Measurements from ENCODE around the gene PC.
A peak's percentile ranks its signal among the peaks of the same experiment; 100 is the strongest.

PC gene

DNA sequence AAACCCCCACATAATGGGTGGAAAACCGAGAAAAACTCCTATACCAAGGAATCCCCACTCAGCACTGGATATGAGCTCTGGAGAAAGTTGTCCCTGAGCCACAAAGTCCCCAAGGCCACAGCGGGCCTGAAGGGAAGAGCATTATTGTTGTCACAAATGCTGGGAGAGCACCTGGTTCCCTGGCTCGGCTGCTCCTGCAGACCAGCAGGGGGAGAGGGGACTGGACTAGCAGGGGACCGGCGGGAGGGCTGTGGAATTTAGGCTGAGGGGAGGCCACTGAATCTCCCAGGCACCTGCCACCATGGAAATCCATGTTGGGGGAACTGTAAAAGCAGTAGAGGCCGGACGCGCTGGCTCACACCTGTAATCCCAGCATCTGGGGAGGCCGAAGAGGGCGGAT is 7.0 kb downstream of the PC start:
- DNase-seq = no peak

- DNase-seq = peak; percentile 87 to 92
Measured at GRCh38 chr11:66950112-66950535, 8.1 kb downstream of the PC start.

GRCh38 chr11:66938582-66939135 is 19.5 kb downstream of the PC start:
- no peak for DNase-seq

GRCh38 chr11:66937193-66937733 is 20.9 kb downstream of the PC start:
- no peak for DNase-seq

GRCh38 chr11:66936311-66936711 is 21.9 kb downstream of the PC start:
- no peak for DNase-seq

GRCh38 chr11:66934950-66935779 is 23.0 kb downstream of the PC start:
- no peak for DNase-seq

DNA sequence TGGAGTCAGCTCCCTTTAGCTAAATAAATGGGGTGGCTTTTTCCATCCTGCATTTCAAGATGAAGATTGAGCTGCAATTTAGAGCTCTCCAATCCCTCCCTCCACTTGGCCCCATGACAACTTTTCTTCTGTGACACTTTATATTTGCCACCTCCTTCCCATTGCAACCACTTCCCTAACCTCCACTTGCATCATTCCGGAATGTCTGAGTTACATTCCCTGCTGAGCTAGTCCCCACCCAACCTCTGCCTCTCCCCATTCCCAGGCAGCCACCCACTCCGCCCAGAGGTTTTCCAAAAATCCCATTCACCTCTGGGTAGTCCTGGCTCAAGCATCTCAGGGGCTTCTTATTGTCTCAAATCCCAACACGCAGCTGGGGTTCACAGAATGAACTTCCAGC is 24.7 kb downstream of the PC start:
- DNase-seq = no peak

GRCh38 chr11:66932543-66932942 is 25.6 kb downstream of the PC start:
- DNase-seq = no peak

DNA sequence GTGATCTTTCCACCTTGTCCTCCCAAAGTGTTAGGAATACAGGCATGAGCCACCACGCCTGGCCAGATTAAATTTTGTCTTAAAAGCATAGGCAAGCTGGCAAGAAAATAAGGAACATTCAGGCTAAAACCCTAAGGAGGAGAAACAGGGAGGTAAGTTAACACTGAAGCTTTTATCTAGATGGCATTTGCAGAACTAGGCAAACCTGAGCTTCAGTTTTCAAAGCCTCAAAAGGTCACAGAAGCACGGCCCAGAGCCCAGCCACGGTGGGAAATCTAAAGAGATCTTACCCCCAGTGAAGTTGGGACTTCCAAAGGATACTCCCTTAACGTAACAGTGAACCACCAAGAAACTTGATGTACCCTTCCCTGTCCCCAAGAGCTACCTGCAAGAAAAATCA is 28.4 kb downstream of the PC start:
- DNase-seq = no peak

DNA sequence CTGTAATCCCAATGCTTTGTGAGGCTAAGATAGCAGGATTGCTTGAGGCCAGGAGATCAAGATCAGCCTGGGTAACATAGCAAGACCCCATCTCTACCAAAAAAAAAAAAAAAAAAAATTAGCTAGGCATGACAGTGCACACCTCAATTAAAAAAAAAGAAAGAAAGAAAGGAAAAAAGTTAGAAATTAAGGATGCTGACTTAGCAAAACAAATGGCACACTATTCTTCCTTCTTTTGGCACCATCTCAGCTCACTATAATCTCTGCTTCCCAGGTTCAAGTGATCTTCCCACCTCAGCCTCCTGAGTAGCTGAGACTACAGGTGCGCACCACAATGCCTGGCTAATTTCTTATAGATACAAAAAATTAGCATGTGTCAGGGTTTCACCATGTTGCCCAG is 33.9 kb downstream of the PC start:
- no peak for DNase-seq

GRCh38 chr11:66922551-66922950 is 35.6 kb downstream of the PC start:
- DNase-seq = no peak

GRCh38 chr11:66920978-66921784 is 37.0 kb downstream of the PC start:
- no peak for DNase-seq

DNA sequence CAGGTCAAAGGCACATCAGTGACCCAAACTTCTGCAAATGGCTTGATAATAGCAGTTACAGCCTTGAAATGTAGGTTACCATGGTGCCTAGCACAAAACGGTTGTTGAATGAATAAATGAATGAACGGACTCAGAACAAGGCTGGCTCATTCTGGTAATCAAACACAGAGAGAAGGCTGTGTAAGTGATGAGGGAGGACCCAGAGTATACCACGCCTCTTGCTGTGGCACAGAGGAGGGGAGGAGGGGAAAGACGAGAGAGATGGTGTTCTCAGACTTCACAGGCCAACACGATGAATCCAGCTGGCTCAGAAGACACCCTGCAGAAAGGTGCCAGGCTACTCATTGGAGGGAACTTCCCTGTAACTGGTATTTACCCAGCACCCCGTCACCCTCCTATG is 38.3 kb downstream of the PC start:
- no peak for DNase-seq

DNA sequence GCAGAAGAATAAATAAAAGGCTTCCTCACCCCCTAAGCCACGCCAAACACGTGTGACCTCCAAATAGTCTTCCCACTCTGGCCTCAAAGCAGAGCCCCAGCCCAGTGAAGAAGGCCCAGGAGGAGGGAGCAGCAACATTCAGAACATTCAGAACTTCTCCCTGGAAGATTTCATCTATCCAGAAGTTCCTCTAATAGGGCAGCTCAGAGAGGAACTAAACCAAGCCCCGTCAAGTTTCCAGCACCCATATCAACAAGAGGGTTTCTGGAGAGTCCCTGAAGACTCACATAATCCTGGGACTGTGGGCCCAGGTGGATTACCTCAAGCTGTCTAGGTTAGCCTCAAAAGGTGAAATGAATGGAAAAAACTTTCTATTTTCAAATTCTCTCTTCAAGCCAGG is 39.4 kb downstream of the PC start:
- no peak for DNase-seq

- DNase-seq = no peak
Measured at GRCh38 chr11:66915866-66916265, 42.3 kb downstream of the PC start.

- no peak for DNase-seq
Measured at GRCh38 chr11:66915046-66915832, 42.9 kb downstream of the PC start.

GRCh38 chr11:66914505-66914904 is 43.7 kb downstream of the PC start:
- no peak for DNase-seq

DNA sequence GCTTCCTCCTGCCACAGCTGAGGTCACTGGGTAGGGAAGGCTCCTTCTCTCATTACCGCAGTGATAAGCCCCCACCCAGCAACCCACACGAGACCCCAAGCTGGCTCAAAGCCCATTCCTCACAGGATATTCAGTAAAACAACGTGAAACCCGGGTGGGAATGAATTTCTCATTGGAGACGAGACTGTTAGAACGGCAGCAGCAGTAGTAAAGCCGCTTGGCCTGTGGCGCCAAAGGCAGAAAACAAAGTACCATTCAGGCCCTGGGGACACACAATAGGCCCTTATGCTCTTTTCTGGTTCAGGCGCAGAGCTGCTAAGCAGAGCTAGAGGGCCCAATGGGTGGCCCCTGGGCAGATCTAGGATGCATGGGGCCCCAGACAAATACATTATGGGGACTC is 45.3 kb downstream of the PC start:
- no peak for DNase-seq

DNA sequence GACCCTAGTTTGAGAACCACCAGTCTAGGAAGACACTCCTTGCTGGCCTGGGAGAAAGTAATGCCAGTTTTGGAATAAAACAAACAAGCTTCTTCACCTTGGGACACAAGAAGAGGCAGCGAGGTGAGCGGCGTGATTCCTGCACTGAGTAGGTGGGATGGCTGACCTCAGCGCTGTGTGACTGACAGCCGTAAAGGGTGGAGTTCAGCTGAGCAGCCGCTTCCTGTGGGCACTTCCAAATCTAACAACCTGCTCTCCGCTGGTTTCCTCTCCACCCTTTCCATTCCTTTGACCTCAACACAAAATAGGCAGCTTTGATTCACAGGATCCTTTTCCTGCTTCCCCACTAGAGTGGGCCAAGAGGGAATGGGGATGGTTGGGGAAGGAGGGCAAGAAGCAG is 45.8 kb downstream of the PC start:
- no peak for DNase-seq

DNA sequence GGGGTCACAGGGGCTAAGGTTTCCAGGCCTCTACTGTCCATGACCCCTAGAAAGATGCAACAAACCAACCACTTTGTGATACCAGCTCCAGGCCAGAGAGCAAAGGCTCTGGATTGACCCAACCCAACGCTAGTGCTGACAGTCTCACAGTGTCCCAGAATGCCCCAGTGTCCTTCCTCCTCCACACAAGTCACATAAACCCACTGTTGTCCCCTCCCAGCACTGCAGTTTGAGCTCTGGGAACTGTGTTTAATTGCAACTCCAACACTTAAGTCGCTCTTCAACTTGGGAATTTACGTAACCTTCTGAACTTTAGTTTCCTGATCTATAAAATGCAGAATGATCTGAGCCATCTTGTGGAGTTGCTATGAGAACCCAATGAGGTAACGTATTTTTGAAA is 47.5 kb downstream of the PC start:
- no peak for DNase-seq

GRCh38 chr11:66910016-66910415 is 48.2 kb downstream of the PC start:
- no peak for DNase-seq

- DNase-seq = no peak
Measured at GRCh38 chr11:66909181-66909580, 49.0 kb downstream of the PC start.

Measured in SW 1271 (cell line).